Breast epithelium (tissue), 3 donors: ENCODE results near the gene NR3C1.

Experiments
- POLR2A ChIP-seq: fragments of 450-650 bp; IDR thresholded peaks from one replicate; pipeline ENCODE4 v1.6.1; 2016; ENCODE audit warnings: antibody characterized with exemption, mild to moderate bottlenecking, moderate library complexity
- POLR2AphosphoS5 ChIP-seq, 3 donors: sonication (generic); formaldehyde crosslinking; IDR thresholded peaks; one replicate each; pipeline ENCODE4 v1.6.1; 2017; ENCODE audit warnings: antibody characterized with exemption in 3 of 3
- TF ChIP-seq, protein P1 (sequence below), 3 donors: fragments of 450-650 bp; IDR thresholded peaks; one replicate each; pipeline ENCODE4 v1.5.1; 2016 to 2017; ENCODE audit warnings: antibody characterized with exemption in 3 of 3, mild to moderate bottlenecking in 3 of 3, moderate library complexity in 3 of 3

DNA sequence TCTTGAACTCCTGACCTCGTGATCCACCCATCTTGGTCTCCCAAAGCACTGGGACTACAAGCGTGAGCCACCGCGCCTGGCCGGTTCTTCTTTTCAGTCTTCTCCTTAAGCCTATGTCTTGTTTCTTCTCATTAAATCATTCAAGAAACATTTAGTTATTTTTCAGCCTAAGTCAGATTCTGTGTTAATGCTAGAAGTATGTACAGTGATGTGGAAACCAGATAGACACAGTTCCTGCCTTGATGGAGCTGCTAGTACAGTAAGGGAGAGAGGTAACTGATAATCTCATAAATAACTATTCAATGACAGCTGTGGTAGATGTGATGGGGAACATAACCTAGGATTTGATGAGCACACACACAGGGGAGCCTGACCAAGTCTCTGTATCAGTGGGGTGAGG is 46.3 kb upstream of the NR3C1 start:
- TF ChIP-seq POLR2A: no peak
- TF ChIP-seq, protein P1, sequence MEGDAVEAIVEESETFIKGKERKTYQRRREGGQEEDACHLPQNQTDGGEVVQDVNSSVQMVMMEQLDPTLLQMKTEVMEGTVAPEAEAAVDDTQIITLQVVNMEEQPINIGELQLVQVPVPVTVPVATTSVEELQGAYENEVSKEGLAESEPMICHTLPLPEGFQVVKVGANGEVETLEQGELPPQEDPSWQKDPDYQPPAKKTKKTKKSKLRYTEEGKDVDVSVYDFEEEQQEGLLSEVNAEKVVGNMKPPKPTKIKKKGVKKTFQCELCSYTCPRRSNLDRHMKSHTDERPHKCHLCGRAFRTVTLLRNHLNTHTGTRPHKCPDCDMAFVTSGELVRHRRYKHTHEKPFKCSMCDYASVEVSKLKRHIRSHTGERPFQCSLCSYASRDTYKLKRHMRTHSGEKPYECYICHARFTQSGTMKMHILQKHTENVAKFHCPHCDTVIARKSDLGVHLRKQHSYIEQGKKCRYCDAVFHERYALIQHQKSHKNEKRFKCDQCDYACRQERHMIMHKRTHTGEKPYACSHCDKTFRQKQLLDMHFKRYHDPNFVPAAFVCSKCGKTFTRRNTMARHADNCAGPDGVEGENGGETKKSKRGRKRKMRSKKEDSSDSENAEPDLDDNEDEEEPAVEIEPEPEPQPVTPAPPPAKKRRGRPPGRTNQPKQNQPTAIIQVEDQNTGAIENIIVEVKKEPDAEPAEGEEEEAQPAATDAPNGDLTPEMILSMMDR (IDR thresholded peaks at IDR 0.05): no peak
- TF ChIP-seq POLR2AphosphoS5 (IDR thresholded peaks at IDR 0.05): no peak
